ENCODE results near the gene ARHGAP35. TPM values are rescaled to one million over a fixed set of nuclear protein-coding genes. Genes with fewer than 3 reads are reported as not detected.

Gene ARHGAP35
- total and polyA plus RNA-seq, 10 of the 15 experiments (the other 5 are each of a cell fraction or from before 2014, with no cell fraction given), result 0.85 to 29.9 (median 11.5) TPM

GRCh38 chr19:46821512-46822409 is 39.0 kb upstream of the ARHGAP35 start:
- intact Hi-C loops (cut with micrococcal nuclease; ENCODE audit: unreplicated experiment) (loop anchor here (5.0 kb wide), 1 partner anchor 34 kb away; the partner anchor contains the start of gene SLC1A5), in situ Hi-C loops (cut with MboI) (no loop called here)
- no peak for FAIRE-seq
- TF ChIP-seq EED (IDR thresholded peaks at IDR 0.05; ENCODE audit: low read depth) (no peak), HDGF (IDR thresholded peaks at IDR 0.05) (no peak), SMAD5 (IDR thresholded peaks at IDR 0.05; ENCODE audit: low read depth) (0 out of 2 replicates have a peak, but pooled peaks have one; percentile 48), KAT2A (conservative IDR thresholded peaks at IDR 0.05; ENCODE audit: control insufficient read depth, low read depth, low read length) (no peak), ZNF622 (IDR thresholded peaks at IDR 0.05) (no peak), EGR1 (IDR thresholded peaks at IDR 0.05; ENCODE audit: borderline replicate concordance in 1 of 2, low read depth in 2 of 2, low read length in 2 of 2) (no peak), BRCA1 (IDR thresholded peaks at IDR 0.05; ENCODE audit: low read depth, low read length) (no peak), ZNF274 (IDR thresholded peaks at IDR 0.05; ENCODE audit: insufficient read depth, insufficient read length) (no peak), RFX5 (IDR thresholded peaks at IDR 0.05; ENCODE audit: low read depth, low read length) (no peak), DPF2 (IDR thresholded peaks at IDR 0.05) (0 out of 2 replicates have a peak, but pooled peaks have one; percentile 35), IKZF2 (IDR thresholded peaks at IDR 0.05) (no peak), CHD4 (IDR thresholded peaks at IDR 0.05) (no peak), SKIL (IDR thresholded peaks at IDR 0.05; ENCODE audit: low read depth, poor library complexity, severe bottlenecking) (no peak), MEF2B (IDR thresholded peaks at IDR 0.05; ENCODE audit: partially characterized antibody, poor library complexity, severe bottlenecking) (no peak), JUNB (IDR thresholded peaks at IDR 0.05) (no peak), ETV6 (conservative IDR thresholded peaks at IDR 0.05 in 1 of 2, IDR thresholded peaks at IDR 0.05 in 1 of 2; ENCODE audit: borderline replicate concordance in 1 of 2, low read depth in 1 of 2) (no peak), RUNX3 (IDR thresholded peaks at IDR 0.05; ENCODE audit: low read length) (peak; percentile 34; the same call in 1 of the 2 replicates), POLR2A (IDR thresholded peaks at IDR 0.05; ENCODE audit: low read depth, low read length) (peak; percentile 55), RBBP5 (conservative IDR thresholded peaks at IDR 0.05) (no peak), MYB (IDR thresholded peaks at IDR 0.05; ENCODE audit: borderline replicate concordance, low read depth, low read length) (no peak), HDAC6 (IDR thresholded peaks at IDR 0.05; ENCODE audit: unreplicated experiment) (no peak)
- TF ChIP-seq, protein P1, sequence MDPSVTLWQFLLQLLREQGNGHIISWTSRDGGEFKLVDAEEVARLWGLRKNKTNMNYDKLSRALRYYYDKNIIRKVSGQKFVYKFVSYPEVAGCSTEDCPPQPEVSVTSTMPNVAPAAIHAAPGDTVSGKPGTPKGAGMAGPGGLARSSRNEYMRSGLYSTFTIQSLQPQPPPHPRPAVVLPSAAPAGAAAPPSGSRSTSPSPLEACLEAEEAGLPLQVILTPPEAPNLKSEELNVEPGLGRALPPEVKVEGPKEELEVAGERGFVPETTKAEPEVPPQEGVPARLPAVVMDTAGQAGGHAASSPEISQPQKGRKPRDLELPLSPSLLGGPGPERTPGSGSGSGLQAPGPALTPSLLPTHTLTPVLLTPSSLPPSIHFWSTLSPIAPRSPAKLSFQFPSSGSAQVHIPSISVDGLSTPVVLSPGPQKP (IDR thresholded peaks at IDR 0.05; ENCODE audit: low read depth, low read length), result no peak

More at GRCh38 chr19:46821512-46822409, 39.0 kb upstream of the ARHGAP35 start:
- H3K9ac ChIP-seq (ENCODE audit: control insufficient read depth, insufficient read depth, low read length), result peak overlapping the region; percentile 59
- H3K4me1 ChIP-seq (ENCODE audit: control insufficient read depth, insufficient read depth, low read length), result peaks cover 27% of the 10 kb centered on the region
- H3K4me2 ChIP-seq (ENCODE audit: control insufficient read depth, insufficient read depth), result peak overlapping the region; percentile 71
- no peak for DNase-seq (ENCODE audit: low read depth, low spot score)
- SMC1A ChIA-PET (ENCODE audit: uncharacterized antibody, unreplicated experiment), result interaction anchor here (0.7 to 2.5 kb wide), 8 partner anchors 15 to 64 kb away, joined by 3 to 9 read pairs (median 5); partner anchors contain the start of gene SLC1A5
- no TSS peak for BruUV-seq (replicated peaks)
- H2AFZ ChIP-seq (ENCODE audit: control insufficient read depth, low read depth, low read length), result peak overlapping the region; percentile 86
- ATAC-seq, result peak; percentile 81
- POLR2A ChIA-PET, result interaction anchor here (0.6 to 2.2 kb wide), 6 partner anchors 18 to 103 kb away, joined by 3 to 10 read pairs (median 3); partner anchors contain the start of gene SLC1A5
- CTCF ChIA-PET, result interaction anchor here (0.5 to 3.4 kb wide), 14 partner anchors 12 to 285 kb away, joined by 3 to 9 read pairs (median 4); no protein-coding TSS in a partner anchor
- no peaks in the 10 kb centered on the region for H3K79me2 ChIP-seq (ENCODE audit: control insufficient read depth, insufficient read depth, low read length)
- H3K27me3 ChIP-seq (replicated peaks in 1 of 2; ENCODE audit: control insufficient read depth in 2 of 2, insufficient read depth in 2 of 2, low read length in 1 of 2), result no peaks in the 10 kb centered on the region
- WGBS (ENCODE audit: insufficient coverage, insufficient replicate concordance, low lambda C conversion rate, missing lambda C conversion rate), result 4% methylated on average over 18 of the region's 18 CpGs
- no peaks in the 10 kb centered on the region for H4K20me1 ChIP-seq (ENCODE audit: control insufficient read depth, insufficient read depth)
- no peaks in the 10 kb centered on the region for H3K36me3 ChIP-seq (ENCODE audit: control insufficient read depth in 2 of 2, insufficient read depth in 2 of 2, low read length in 1 of 2)
- RAD21 ChIA-PET (ENCODE audit: unreplicated experiment), result interaction anchor here (0.7 to 2.6 kb wide), 8 partner anchors 17 to 207 kb away, joined by 3 to 14 read pairs (median 4); partner anchors contain the start of gene SLC1A5
- peak overlapping the region; percentile 51 for H3K27ac ChIP-seq (ENCODE audit: control insufficient read depth, insufficient read depth)
- H3K9me3 ChIP-seq (replicated peaks; ENCODE audit: control insufficient read depth, insufficient read depth, low read length), result no peaks in the 10 kb centered on the region; the same call in 2 of the 3 replicates
- H3K4me3 ChIP-seq, result peak overlapping the region; percentile 33; the same call in 1 of the 2 replicates

All from GM12878 (cell line).